Measurements from ENCODE around the gene ZNF215. TPM values are rescaled to one million over a fixed set of nuclear protein-coding genes. Genes with fewer than 3 reads are reported as not detected.

ZNF215 gene
- total and polyA plus RNA-seq, 2 of the 8 experiments (the other 6 are each of a cell fraction or from before 2014, with no cell fraction given): 6.4 to 17.9 TPM

- no peak overlapping the region for H3K9ac ChIP-seq (replicated peaks in 1 of 4; ENCODE audit: extremely low read depth in 1 of 4, low read depth in 3 of 4, low read length in 3 of 4)
- H3K4ac ChIP-seq (replicated peaks; ENCODE audit: insufficient read length, low read depth, low read length): no peak overlapping the region
- H4K91ac ChIP-seq (replicated peaks; ENCODE audit: insufficient read length, low read length): no peak overlapping the region
- TF ChIP-seq TBP (IDR thresholded peaks at IDR 0.05; ENCODE audit: low read depth, low read length) (no peak), EGR1 (IDR thresholded peaks at IDR 0.05; ENCODE audit: borderline replicate concordance, low read depth, low read length) (no peak), SUZ12 (IDR thresholded peaks at IDR 0.05; ENCODE audit: low read length) (no peak), RBBP5 (IDR thresholded peaks at IDR 0.05; ENCODE audit: borderline replicate concordance, low read depth, low read length) (no peak), TAF7 (optimal IDR thresholded peaks at IDR 0.05; ENCODE audit: borderline replicate concordance, low read depth, low read length) (no peak), CBX8 (IDR thresholded peaks at IDR 0.05; ENCODE audit: borderline replicate concordance, low read depth, low read length) (no peak), SIX5 (IDR thresholded peaks at IDR 0.05; ENCODE audit: low read depth, low read length) (no peak)
- H3K79me1 ChIP-seq (ENCODE audit: low read depth, low read length): no peaks in the 10 kb centered on the region; the same call in 1 of the 2 replicates
- no peak for DNase-seq (ENCODE audit: low read depth in 1 of 2, low spot score in 2 of 2)
- H3K14ac ChIP-seq (ENCODE audit: insufficient read length): no peak overlapping the region
- no peaks in the 10 kb centered on the region for H4K20me1 ChIP-seq (replicated peaks in 1 of 2; ENCODE audit: control insufficient read depth in 1 of 2, insufficient read depth in 2 of 2, low read length in 2 of 2)
- H2AK5ac ChIP-seq (ENCODE audit: low read depth, low read length): no peak overlapping the region
- H3K27ac ChIP-seq (ENCODE audit: low read depth, low read length): no peak overlapping the region
- peaks cover 2 to 10% (median 7%) of the 10 kb centered on the region in 4 experiments; a peak in 5 of 7 replicates for H3K4me1 ChIP-seq (replicated peaks in 1 of 4; ENCODE audit: control insufficient read depth in 3 of 4, insufficient read depth in 4 of 4, low read length in 3 of 4)
- peaks cover 0 to 35% of the 10 kb centered on the region in 2 experiments; a peak in 2 of 4 replicates for H3K79me2 ChIP-seq (ENCODE audit: control insufficient read depth in 1 of 2, insufficient read depth in 2 of 2, low read length in 2 of 2)
- no peak overlapping the region for H3K4me3 ChIP-seq (ENCODE audit: extremely low read depth in 1 of 4, insufficient read depth in 2 of 4, low read depth in 3 of 4, low read length in 4 of 4)
- no peak overlapping the region for H3K18ac ChIP-seq (ENCODE audit: extremely low read depth, low read length)
- no peak overlapping the region for H2AFZ ChIP-seq (ENCODE audit: low read length)
- no peak overlapping the region for H2BK15ac ChIP-seq (ENCODE audit: low read length)
- H3K27me3 ChIP-seq (replicated peaks in 1 of 4; ENCODE audit: control insufficient read depth in 3 of 4, extremely low read depth in 1 of 4, insufficient read depth in 3 of 4, low read length in 3 of 4): no peaks in the 10 kb centered on the region
- H4K8ac ChIP-seq (ENCODE audit: extremely low read depth, insufficient read depth, low read length): no peak overlapping the region
- H2BK120ac ChIP-seq (replicated peaks; ENCODE audit: low read depth, low read length): no peak overlapping the region
- H2BK20ac ChIP-seq (ENCODE audit: low read length): no peak overlapping the region
- 0 out of 2 replicates have a peak overlapping the region, but pooled peaks have one; percentile 32 for H2BK5ac ChIP-seq (ENCODE audit: low read depth, low read length)
- H3K4me2 ChIP-seq (ENCODE audit: insufficient read depth in 1 of 2, low read depth in 2 of 2, low read length in 2 of 2): no peak overlapping the region
- no peak overlapping the region for H3K23ac ChIP-seq (ENCODE audit: insufficient read length)
- H3K36me3 ChIP-seq (ENCODE audit: control insufficient read depth in 2 of 4, insufficient read depth in 4 of 4, low read length in 3 of 4): peaks cover 0 to 8% (median 2%) of the 10 kb centered on the region in 4 experiments; a peak in 2 of 8 replicates
- WGBS, 2 experiments (ENCODE audit: extremely low coverage in 1 of 2, insufficient coverage in 1 of 2, insufficient read length in 1 of 2, insufficient replicate concordance in 2 of 2, low coverage in 1 of 2, low lambda C conversion rate in 2 of 2, missing lambda C conversion rate in 1 of 2): 55% methylated on average over 4 of the region's 4 CpGs; no CpG with 5 or more reads in 1 of the 2 experiments
- H3K9me3 ChIP-seq (ENCODE audit: insufficient read depth in 2 of 2, low read depth in 1 of 2, low read length in 1 of 2): no peaks in the 10 kb centered on the region
- H3K23me2 ChIP-seq (ENCODE audit: low read depth, low read length): peaks cover 7% of the 10 kb centered on the region; the same call in 1 of the 2 replicates
- H3K56ac ChIP-seq (replicated peaks; ENCODE audit: insufficient read length, low read depth, low read length): no peak overlapping the region
- no peak overlapping the region for H2BK12ac ChIP-seq (ENCODE audit: low read depth, low read length)
- no peak for FAIRE-seq
- CTCF ChIA-PET (ENCODE audit: partially characterized antibody): no interaction called here
- POLR2A ChIA-PET (ENCODE audit: partially characterized antibody): no interaction called here
- H4K5ac ChIP-seq (ENCODE audit: insufficient read length, low read depth, low read length): no peak overlapping the region
These were observed 2.7 kb downstream of the ZNF215 start for GRCh38 chr11:6928916-6929315.

Measured in H1 (cell line).